ENCODE measurements around the gene CEP95.
"Not testable (repeated sequence)": the region's sequence is repeated elsewhere in the genome, so short reads cannot be mapped to it uniquely, and the experiment has no call there.

CEP95 gene

DNA sequence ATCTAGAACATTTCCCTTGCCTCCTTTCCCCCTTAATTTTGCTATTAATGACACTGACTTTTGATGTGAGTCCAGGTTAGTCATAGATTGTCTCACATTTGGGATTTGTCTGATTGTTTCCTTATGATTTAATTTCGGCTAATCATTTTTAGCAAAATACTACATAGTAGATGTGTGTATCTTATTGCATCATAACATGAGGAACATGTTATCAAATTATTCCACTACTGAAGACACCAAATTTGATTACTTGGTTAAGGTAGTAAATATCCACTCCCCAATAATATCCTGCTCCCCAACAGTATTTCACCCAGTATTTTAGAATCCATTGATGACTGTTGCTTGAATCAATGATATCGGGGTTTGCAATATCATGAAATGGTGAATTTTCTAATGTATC lies 12.7 kb upstream of the CEP95 start:
- DNase-seq (ENCODE audit: low read depth): no peak
- H3K4me3 ChIP-seq (replicated peaks; ENCODE audit: low read depth, low read length): no peak overlapping the region
- TF ChIP-seq, protein P1, sequence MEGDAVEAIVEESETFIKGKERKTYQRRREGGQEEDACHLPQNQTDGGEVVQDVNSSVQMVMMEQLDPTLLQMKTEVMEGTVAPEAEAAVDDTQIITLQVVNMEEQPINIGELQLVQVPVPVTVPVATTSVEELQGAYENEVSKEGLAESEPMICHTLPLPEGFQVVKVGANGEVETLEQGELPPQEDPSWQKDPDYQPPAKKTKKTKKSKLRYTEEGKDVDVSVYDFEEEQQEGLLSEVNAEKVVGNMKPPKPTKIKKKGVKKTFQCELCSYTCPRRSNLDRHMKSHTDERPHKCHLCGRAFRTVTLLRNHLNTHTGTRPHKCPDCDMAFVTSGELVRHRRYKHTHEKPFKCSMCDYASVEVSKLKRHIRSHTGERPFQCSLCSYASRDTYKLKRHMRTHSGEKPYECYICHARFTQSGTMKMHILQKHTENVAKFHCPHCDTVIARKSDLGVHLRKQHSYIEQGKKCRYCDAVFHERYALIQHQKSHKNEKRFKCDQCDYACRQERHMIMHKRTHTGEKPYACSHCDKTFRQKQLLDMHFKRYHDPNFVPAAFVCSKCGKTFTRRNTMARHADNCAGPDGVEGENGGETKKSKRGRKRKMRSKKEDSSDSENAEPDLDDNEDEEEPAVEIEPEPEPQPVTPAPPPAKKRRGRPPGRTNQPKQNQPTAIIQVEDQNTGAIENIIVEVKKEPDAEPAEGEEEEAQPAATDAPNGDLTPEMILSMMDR (IDR thresholded peaks at IDR 0.05; ENCODE audit: low read length, missing control alignments): no peak

DNA sequence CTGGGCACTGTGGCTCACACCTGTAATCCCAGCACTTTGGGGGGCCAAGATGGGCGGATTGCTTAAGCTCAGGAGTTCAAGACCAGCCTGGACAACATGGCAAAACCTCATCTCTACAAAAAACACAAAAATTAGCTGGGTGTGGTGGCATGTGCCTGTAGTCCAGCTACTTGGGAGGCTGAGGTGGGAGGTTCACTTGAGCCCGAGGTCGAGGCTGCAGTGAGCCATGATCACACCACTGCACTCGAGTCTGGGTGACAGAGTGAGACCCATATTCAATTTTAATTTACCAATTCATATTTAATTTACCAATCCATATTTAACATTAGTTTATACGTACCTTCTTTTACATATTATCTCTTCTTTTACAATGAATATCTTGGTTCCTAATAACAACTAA lies 11.5 kb upstream of the CEP95 start:
- DNase-seq (ENCODE audit: low read depth); H3K4me3 ChIP-seq (replicated peaks; ENCODE audit: low read depth, low read length): not testable (repeated sequence)

DNA sequence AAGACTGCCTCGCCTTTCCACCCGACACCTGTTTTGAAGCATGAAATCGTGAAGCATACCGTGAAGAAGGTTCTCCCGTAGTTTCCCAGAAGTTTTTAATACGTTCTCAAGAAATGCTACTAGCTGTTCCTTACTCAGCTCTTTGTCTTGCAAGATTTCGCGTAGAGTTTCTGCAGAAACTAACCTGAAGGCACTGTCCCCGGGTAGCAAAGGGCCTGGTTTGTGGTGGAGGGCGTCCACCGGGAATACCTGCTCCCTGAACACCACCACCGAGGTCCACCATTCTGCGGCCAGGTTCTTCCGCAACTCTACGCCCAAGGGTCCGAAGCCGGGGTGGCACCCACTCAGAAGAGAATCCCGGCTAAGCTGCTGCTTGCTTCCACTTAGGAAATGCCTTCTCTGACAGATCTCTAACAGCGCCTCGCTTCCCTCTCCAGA lies 10.4 kb upstream of the CEP95 start:
- DNase-seq (ENCODE audit: low read depth): no peak
- TF ChIP-seq, protein P1 (IDR thresholded peaks at IDR 0.05; ENCODE audit: low read length, missing control alignments): no peak
- H3K4me3 ChIP-seq (replicated peaks; ENCODE audit: low read depth, low read length): peak overlapping the region; percentile 72

DNA sequence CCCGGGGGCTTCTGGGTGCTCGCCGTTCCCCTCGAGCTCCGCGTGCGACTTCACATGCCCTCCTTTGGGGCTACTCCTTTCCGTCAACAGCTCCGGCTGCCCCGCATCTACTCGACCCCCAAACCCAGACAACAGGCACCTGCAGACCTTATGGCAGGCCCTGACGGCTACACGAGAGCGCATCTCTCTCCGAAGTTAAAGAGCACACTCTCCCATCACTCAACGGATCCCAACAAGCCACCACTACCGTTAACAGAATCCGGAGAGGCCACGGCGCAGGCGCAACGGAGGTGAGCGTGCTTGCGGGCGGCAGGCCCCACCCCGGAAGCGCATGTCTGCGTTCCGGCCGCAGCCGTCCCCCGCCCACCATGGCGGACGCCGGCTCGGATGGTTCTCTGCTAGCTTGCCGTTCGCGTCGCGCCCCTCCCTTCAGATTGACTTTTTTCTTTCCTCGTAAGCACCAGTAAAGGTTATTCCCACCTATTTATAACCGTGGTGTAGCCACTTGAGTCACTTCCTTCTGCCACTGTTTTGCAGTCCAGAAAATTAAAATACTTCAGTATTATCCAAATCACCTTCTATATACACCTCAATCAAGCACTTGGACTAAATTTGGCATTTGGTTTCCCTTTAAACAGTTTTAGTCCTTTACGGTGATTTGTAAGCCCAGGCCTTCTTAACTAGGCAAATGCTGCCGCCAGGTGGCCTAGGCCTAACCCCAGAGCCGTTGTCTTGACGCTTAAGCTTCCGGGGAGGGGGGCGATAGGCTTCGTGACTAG lies 9.8 kb upstream of the CEP95 start, which contains the start of gene POLG2:
POLG2 (minus strand) TSS at position 269 of the 779 bp plus-strand sequence; CDS start at position 183, 86 bp downstream.
- TF ChIP-seq, protein P1 (IDR thresholded peaks at IDR 0.05; ENCODE audit: low read length, missing control alignments): peak; percentile 47
- peak; percentile 94 for DNase-seq (ENCODE audit: low read depth)
- peak within 1 kb of the TSS; percentile 72 for H3K4me3 ChIP-seq (replicated peaks; ENCODE audit: low read depth, low read length)

DNA sequence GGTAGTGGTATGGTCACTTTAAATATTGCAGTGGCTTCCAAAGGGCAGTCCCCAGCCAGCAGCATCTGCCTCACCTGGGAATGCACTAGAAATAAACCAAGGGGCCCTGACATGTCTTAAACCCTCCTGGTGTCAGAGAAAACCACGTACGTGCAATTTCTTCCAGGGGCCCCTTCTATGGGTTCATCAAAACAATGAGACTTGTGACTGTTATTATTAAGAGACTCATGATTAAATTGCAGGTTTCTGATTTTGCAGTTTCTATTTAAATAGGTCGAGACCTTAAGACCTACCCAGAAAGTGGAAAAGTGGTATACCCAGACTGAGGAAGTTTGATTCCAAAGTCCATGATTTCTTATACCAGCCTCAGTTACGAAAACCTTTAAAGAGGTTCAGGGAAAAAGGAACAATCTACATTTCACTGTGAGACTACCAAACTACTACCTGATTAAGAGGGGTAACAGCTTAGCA lies 9.2 kb upstream of the CEP95 start:
- DNase-seq (ENCODE audit: low read depth): no peak
- TF ChIP-seq, protein P1 (IDR thresholded peaks at IDR 0.05; ENCODE audit: low read length, missing control alignments): no peak
- H3K4me3 ChIP-seq (replicated peaks; ENCODE audit: low read depth, low read length): peak overlapping the region; percentile 72

DNA sequence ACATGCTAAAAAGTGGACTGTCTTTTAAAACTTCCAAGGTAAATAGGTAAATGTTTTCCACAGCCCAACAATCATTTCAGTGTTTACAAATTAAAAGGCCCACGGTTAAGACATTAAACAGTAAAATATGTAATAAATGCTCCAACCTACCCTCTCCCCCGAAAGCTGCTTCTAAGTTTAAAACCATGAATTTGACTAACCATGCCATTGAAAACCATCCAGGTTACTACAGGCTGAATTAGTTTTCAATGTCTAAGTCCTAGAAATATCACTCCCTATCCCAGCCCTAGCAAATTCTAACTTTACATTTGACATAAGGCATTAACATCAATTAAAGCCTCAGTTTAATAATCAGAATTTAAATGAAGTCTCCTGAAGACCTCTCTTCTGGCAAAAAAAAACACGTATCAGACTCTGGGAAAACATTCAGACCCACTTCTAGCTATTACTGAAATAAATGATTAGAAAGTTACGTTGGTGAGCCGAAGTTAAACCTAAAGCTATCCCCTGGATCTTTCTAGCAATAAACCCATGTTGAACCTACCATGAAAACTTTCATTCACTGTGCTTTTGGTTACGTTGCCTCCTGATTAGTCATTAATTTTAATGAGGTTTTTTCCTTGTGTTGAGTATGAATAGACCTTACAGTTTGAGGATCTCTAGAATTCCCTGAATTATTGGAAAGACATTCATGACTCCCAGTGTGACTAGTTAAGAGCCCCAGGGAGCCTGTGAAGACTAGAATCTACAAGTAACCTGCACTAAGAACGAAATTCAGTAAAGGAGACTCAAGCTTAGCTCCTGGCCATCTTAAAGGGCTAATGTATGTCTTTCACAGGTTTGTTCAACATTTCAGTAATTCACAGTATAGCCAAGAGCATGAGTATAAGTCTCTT lies 8.2 kb upstream of the CEP95 start:
- DNase-seq (ENCODE audit: low read depth): no peak
- no peak overlapping the region for H3K4me3 ChIP-seq (replicated peaks; ENCODE audit: low read depth, low read length)
- TF ChIP-seq, protein P1 (IDR thresholded peaks at IDR 0.05; ENCODE audit: low read length, missing control alignments): no peak

Measured in fibroblast of pulmonary artery (primary cell).